ENCODE data around the gene LGALS3BP.

DNA sequence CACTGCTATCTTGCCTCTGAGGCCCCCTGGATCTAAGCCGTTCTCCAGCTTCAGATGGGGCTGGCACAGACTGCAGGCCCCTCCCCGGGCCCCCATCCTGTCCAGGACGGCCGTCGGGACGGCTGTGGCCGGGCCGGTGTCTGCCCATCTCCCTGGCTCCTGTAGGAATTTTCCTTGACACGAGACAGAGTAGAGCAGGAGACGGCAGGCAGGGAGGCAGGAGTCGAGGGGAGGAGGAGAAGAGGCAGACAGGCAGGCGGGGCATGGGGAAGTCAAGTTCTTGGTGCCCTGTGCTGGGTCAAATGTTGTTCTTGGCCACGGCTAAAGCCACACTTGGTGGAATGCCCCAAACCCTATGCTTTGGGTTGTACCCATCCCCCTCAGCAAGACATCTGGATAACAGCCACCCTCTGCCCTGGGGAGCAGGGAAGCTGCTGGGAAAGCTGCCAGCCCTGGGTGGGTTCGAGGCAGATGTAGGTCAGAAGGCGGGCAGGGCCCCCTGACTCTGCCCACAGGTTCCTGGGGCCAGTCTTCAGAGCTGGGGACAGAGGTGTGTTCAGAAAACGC, 48.3 kb upstream of the LGALS3BP start:
- TF ChIP-seq FOXM1 (CRISPR knock-in tag; IDR thresholded peaks at IDR 0.05): no peak
- TF ChIP-seq NFATC3 (CRISPR knock-in tag; IDR thresholded peaks at IDR 0.05): no peak
- TF ChIP-seq ZNF180 (CRISPR knock-in tag; IDR thresholded peaks at IDR 0.05; ENCODE audit: borderline replicate concordance, low read depth): no peak
- TF ChIP-seq MEIS1 (CRISPR knock-in tag; IDR thresholded peaks at IDR 0.05; ENCODE audit: borderline replicate concordance): peak; percentile 36; the same call in 1 of the 2 replicates
- TF ChIP-seq ISL2 (CRISPR knock-in tag; IDR thresholded peaks at IDR 0.05): peak; percentile 25; the same call in 1 of the 2 replicates

All from HepG2 (cell line).